GM12864 (cell line): ENCODE results near the gene LDLR.

Experiments used
- DNase-seq: peaks from one replicate; pipeline ENCODE4 v3.0.0-alpha.2; 2011; ENCODE audit warnings: low read depth
- H3K4me3 ChIP-seq: 2 replicates; pipeline ENCODE4 v1.5.1; 2011; ENCODE audit warnings: mild to moderate bottlenecking, low read depth, low read length, control low read depth
- CTCF ChIP-seq: IDR thresholded peaks from 2 replicates; pipeline ENCODE4 v1.5.1; 2011; ENCODE audit warnings: low read depth, mild to moderate bottlenecking, moderate library complexity, low read length, control low read depth, inconsistent platforms; ENCODE audit errors: missing control alignments

Gene LDLR

DNA sequence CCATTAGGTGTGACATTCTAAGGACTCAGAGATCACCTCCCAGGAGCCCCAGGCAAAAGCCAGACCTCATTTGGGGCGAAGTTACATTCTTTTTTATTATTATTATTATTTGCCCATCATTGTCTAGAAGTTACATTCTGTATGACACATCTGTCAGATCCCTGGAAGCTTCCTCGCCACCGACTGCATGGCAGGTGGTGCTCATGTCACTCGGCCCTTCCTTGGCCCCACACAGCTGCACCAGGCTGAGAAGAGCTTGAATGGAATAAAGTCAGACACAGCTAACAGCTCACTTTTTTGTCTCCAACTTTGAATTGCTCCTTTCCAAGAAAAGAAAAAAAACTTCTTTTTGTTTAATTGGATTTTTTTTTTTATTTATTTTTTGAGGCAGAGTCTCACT is 41.4 kb upstream of the LDLR start:
- no peak for TF ChIP-seq CTCF
- H3K4me3 ChIP-seq, result no peak overlapping the region
- no peak for DNase-seq

DNA sequence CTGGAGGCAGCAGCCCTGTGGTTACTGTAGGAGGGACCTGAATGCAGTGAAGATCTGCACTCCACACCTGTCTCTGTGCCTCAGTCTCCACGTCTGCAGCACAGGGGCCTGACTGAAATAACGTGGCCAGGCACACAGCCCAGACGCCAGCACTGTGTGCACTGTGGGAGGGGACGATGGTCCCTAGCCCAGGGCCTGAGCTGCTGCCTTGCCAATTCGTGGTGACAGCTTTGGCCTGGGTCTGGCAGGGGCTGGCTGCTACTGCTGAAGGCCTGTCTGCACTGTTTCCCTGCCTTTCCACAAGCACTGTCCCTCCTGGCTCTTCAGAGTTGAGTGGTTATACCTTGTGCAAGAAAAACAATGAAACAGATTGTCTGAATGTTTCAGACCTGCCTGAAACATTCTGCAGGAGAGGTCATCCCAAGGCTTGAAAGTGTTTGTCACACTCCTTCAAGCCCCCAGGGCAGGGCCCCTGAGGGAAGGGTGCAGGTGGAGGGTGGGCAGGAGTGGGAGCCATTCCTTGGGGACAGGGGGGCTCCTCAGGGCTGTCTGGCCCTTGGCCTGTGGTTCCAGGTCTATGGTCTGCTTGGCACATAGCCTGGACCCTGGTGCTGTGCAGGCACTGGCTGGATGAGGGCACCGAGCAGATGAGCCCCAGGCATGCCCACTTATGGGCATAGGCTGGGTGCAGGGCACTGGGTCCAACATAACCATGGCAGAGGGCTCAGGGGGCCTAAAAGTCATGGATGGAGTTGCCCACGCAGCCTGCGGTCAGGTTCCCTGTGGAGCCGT is 38.7 kb upstream of the LDLR start:
- TF ChIP-seq CTCF, result no peak
- H3K4me3 ChIP-seq, result no peak overlapping the region
- DNase-seq, result no peak

- TF ChIP-seq CTCF, result no peak
- DNase-seq, result no peak
- H3K4me3 ChIP-seq, result no peak overlapping the region
Measured at GRCh38 chr19:11053817-11054195, 35.5 kb upstream of the LDLR start.

DNA sequence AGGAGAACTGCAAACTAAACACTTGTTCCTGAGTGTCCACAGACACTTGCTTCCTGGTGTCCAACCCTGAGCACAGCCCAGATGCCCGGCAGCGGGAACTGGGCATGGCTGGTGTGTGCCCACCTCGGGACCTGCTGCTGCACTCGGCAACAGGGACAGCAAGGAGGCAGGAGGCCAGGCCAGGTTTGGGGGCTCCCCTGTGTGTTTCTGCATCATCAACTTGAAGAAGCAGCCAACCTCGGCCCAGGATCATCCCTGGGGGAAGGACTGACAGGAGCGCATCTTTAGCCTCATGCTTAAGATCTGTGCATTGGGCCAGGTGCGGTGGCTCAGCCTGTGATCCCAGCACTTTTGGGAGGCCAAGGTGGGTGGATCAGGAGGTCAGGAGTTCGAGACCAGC is 35.1 kb upstream of the LDLR start:
- no peak for DNase-seq
- no peak for TF ChIP-seq CTCF
- H3K4me3 ChIP-seq, result no peak overlapping the region

DNA sequence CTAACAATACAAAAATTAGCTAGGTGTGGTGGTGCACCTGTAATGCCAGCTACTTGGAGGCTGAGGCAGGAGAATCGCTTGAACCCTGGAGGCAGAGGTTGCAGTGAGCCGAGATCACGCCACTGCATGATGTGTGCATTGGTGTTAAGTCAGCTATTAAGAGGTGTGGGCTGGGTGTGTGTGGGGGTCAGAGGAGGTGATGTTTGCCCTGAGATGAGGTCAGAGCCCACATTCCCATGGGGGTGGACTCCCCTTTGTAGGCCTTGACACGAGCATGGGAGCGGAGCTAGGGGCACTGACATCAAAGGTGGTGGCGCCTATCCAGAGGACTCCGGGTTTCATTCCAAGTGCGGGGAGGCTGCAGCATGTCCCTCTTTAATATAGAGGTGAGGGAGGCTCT is 34.6 kb upstream of the LDLR start:
- no peak overlapping the region for H3K4me3 ChIP-seq
- TF ChIP-seq CTCF, result no peak
- no peak for DNase-seq

- TF ChIP-seq CTCF, result no peak
- no peak overlapping the region for H3K4me3 ChIP-seq
- DNase-seq, result no peak
Measured at GRCh38 chr19:11058246-11059030, 30.8 kb upstream of the LDLR start.
